Astrocyte of the spinal cord (primary cell): ENCODE results near the gene STXBP3.

Experiments
- DNase-seq: peaks from one replicate; pipeline ENCODE4 v3.0.0; 2011; ENCODE audit warnings: low read depth, low spot score
- H3K4me3 ChIP-seq: 2 replicates; pipeline ENCODE4 v1.5.1; 2011; ENCODE audit warnings: low read depth, mild to moderate bottlenecking, low read length, moderate library complexity
- CTCF ChIP-seq: IDR thresholded peaks from 2 replicates; pipeline ENCODE4 v1.5.1; 2012; ENCODE audit warnings: low read depth, mild to moderate bottlenecking, low read length, inconsistent platforms
- in situ Hi-C: cut with HindIII; loops from 2 replicates; pipeline ENCODE4 v1.10.0; 2017; ENCODE audit warnings: low sequenced_read_pairs

Gene STXBP3

GRCh38 chr1:108749081-108749480 lies 2.6 kb downstream of the STXBP3 start:
- DNase-seq: no peak
- no peak for TF ChIP-seq CTCF
- in situ Hi-C loops: no loop called here
- no peak overlapping the region for H3K4me3 ChIP-seq

GRCh38 chr1:108750476-108751181 lies 4.2 kb downstream of the STXBP3 start:
- in situ Hi-C loops: no loop called here
- TF ChIP-seq CTCF: no peak
- peak; percentile 10 for DNase-seq
- no peak overlapping the region for H3K4me3 ChIP-seq

- TF ChIP-seq CTCF: no peak
- in situ Hi-C loops: no loop called here
- no peak overlapping the region for H3K4me3 ChIP-seq
- no peak for DNase-seq
Observed at GRCh38 chr1:108753363-108753762, 6.9 kb downstream of the STXBP3 start.

- DNase-seq: no peak
- TF ChIP-seq CTCF: no peak
- in situ Hi-C loops: no loop called here
- H3K4me3 ChIP-seq: no peak overlapping the region
Observed at GRCh38 chr1:108758796-108759195, 12.3 kb downstream of the STXBP3 start.

- no peak for DNase-seq
- TF ChIP-seq CTCF: no peak
- no peak overlapping the region for H3K4me3 ChIP-seq
- in situ Hi-C loops: no loop called here
Observed at GRCh38 chr1:108767115-108767514, 20.6 kb downstream of the STXBP3 start.

GRCh38 chr1:108767708-108768107 lies 21.2 kb downstream of the STXBP3 start:
- no peak for DNase-seq
- no peak overlapping the region for H3K4me3 ChIP-seq
- TF ChIP-seq CTCF: no peak
- in situ Hi-C loops: no loop called here

- in situ Hi-C loops: no loop called here
- DNase-seq: no peak
- TF ChIP-seq CTCF: no peak
- no peak overlapping the region for H3K4me3 ChIP-seq
Observed at GRCh38 chr1:108777839-108778238, 31.4 kb downstream of the STXBP3 start.
